ENCODE measurements around the gene MBNL1. TPM values are rescaled to one million over a fixed set of nuclear protein-coding genes. Genes with fewer than 3 reads are reported as not detected.

Gene MBNL1
- total RNA-seq, 1 donor from 2014 or later: 311 TPM

DNA sequence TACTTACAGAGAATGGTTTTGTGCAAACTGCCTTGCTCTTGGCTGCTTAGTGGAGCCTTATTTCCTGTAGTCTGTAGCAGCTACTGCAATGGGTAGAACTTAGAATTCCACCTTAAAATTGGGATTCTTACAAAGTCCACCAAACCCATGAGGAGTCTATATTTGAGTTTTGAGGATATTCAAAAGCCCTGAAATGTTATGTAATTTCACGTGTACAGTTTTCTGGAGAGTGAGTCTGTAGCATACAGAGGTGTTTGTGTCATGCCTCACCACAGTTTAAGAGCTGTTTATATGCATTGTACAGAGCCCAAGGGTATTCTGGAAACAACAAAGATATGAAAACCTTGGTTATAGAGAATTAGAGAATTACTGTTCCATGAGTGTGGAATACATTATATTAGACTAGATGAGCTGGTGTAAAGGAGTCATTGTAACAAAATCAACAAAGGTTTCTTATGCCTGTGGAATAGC, 114.4 kb downstream of the MBNL1 start:
- no peak for DNase-seq (ENCODE audit: extremely low spot score in 2 of 2)
- intact Hi-C loops (cut with DNase I): no loop called here
- H3K27me3 ChIP-seq: no peaks in the 10 kb centered on the region
- peaks cover 91% of the 10 kb centered on the region for H3K4me1 ChIP-seq
- H3K9me3 ChIP-seq: no peaks in the 10 kb centered on the region
- H3K4me3 ChIP-seq: peak overlapping the region in 1 of 2 donors; percentile 7
- TF ChIP-seq POLR2AphosphoS5 (IDR thresholded peaks at IDR 0.05; ENCODE audit: insufficient read depth in 1 of 2, low read depth in 1 of 2): no peak
- TF ChIP-seq, protein P1, sequence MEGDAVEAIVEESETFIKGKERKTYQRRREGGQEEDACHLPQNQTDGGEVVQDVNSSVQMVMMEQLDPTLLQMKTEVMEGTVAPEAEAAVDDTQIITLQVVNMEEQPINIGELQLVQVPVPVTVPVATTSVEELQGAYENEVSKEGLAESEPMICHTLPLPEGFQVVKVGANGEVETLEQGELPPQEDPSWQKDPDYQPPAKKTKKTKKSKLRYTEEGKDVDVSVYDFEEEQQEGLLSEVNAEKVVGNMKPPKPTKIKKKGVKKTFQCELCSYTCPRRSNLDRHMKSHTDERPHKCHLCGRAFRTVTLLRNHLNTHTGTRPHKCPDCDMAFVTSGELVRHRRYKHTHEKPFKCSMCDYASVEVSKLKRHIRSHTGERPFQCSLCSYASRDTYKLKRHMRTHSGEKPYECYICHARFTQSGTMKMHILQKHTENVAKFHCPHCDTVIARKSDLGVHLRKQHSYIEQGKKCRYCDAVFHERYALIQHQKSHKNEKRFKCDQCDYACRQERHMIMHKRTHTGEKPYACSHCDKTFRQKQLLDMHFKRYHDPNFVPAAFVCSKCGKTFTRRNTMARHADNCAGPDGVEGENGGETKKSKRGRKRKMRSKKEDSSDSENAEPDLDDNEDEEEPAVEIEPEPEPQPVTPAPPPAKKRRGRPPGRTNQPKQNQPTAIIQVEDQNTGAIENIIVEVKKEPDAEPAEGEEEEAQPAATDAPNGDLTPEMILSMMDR (IDR thresholded peaks at IDR 0.05): no peak
- no peak for TF ChIP-seq POLR2A (IDR thresholded peaks at IDR 0.05)
- H3K36me3 ChIP-seq: no peaks in the 10 kb centered on the region
- H3K27ac ChIP-seq: peak overlapping the region; percentile 55

DNA sequence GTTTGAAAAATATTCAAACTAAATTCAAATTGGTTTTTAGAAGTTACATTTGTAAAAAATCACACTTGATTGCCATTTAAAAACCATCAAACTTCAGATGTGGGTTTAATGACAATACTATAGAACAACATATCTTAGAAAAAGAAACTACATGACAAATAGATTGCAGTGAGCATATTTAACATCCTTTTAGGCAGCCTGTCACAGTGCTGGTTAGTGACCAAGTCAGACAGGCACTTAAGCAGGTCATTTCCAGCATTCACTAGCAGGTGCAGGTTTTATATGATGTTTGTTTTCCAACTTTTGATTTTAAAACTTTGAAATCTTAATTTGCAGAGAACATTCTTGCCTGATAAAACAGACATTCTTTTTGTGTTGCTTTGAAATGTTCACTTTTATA, 115.7 kb downstream of the MBNL1 start:
- peaks cover 98% of the 10 kb centered on the region for H3K4me1 ChIP-seq
- no peaks in the 10 kb centered on the region for H3K36me3 ChIP-seq
- no peak for DNase-seq (ENCODE audit: extremely low spot score in 2 of 2)
- H3K9me3 ChIP-seq: no peaks in the 10 kb centered on the region
- TF ChIP-seq, protein P1 (IDR thresholded peaks at IDR 0.05): no peak
- TF ChIP-seq POLR2A (IDR thresholded peaks at IDR 0.05) (no peak), POLR2AphosphoS5 (IDR thresholded peaks at IDR 0.05; ENCODE audit: insufficient read depth in 1 of 2, low read depth in 1 of 2) (no peak)
- intact Hi-C loops (cut with DNase I): no loop called here
- H3K4me3 ChIP-seq: no peak overlapping the region
- H3K27me3 ChIP-seq: no peaks in the 10 kb centered on the region
- peak overlapping the region; percentile 37 for H3K27ac ChIP-seq

DNA sequence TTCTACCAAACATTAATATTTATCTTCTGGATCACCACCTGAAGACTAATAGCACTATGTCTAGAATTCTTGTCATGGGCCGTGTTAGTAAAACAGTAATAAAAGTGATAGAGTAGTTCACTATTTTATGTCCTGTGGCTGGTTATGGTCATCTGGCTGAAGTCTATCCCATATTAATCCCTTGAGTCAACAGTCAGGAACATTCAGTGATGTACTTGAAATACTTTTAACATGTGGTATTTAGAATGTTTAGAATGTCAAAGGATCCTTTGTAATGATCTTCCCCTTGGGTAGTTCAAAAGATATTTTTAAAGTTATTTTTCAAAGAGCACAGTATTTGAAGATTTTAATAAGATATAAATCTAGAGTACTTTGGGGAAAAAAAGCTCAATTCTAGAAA, 117.0 kb downstream of the MBNL1 start:
- Histone ChIP-seq H3K4me1 (peaks cover 88% of the 10 kb centered on the region), H3K27ac (peak overlapping the region; percentile 9), H3K4me3 (no peak overlapping the region), H3K9me3 (no peaks in the 10 kb centered on the region), H3K36me3 (no peaks in the 10 kb centered on the region), H3K27me3 (no peaks in the 10 kb centered on the region)
- intact Hi-C loops (cut with DNase I): no loop called here
- TF ChIP-seq POLR2AphosphoS5 (IDR thresholded peaks at IDR 0.05; ENCODE audit: insufficient read depth in 1 of 2, low read depth in 1 of 2): no peak
- TF ChIP-seq POLR2A (IDR thresholded peaks at IDR 0.05): no peak
- TF ChIP-seq, protein P1 (IDR thresholded peaks at IDR 0.05): no peak
- DNase-seq (ENCODE audit: extremely low spot score in 2 of 2): no peak

DNA sequence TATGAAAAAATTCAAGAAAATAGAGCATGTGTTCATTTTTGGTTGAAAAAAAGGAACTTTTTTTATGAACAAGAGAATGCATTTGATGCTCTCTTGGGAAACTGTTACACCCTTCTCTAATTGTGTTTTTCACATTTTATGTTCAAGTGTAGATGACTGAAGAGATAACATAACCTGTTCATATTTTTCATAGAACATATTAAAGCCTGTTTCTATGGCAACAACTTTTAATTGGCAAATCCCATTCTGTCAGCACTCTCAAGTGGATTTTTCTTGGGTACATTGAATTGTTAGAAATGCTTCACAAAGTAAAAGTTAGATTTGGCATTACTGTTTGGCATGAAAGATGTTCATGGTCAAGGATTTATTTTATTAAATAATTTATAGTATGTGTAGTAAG, 117.5 kb downstream of the MBNL1 start:
- H3K9me3 ChIP-seq: no peaks in the 10 kb centered on the region
- H3K27ac ChIP-seq: peak overlapping the region; percentile 32
- no peak overlapping the region for H3K4me3 ChIP-seq
- H3K36me3 ChIP-seq: no peaks in the 10 kb centered on the region
- H3K4me1 ChIP-seq: peaks cover 88% of the 10 kb centered on the region
- H3K27me3 ChIP-seq: no peaks in the 10 kb centered on the region
- intact Hi-C loops (cut with DNase I): no loop called here
- no peak for DNase-seq (ENCODE audit: extremely low spot score in 2 of 2)
- TF ChIP-seq POLR2A (IDR thresholded peaks at IDR 0.05) (no peak), POLR2AphosphoS5 (IDR thresholded peaks at IDR 0.05; ENCODE audit: insufficient read depth in 1 of 2, low read depth in 1 of 2) (no peak)
- TF ChIP-seq, protein P1 (IDR thresholded peaks at IDR 0.05): no peak

DNA sequence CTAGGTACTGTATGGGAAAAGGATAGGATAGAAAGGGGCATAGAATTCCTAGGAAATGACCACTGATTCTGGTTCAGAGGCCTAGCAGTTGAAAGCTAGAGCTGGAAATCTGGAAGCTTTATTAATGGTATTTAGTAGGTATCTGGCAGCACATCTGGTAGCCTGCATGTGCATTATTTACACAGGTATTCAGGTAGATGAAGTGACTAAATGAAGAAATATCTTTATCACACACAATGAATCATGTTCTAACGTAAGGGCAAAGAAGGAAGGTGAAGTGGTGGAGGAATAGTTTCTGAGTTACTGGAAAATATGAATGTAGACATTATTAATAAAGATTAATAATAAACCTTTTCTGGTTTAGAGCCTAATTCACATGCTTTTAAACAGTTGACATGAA, 119.9 kb downstream of the MBNL1 start:
- intact Hi-C loops (cut with DNase I): no loop called here
- no peak for DNase-seq (ENCODE audit: extremely low spot score in 2 of 2)
- no peaks in the 10 kb centered on the region for H3K9me3 ChIP-seq
- no peaks in the 10 kb centered on the region for H3K36me3 ChIP-seq
- no peak overlapping the region for H3K4me3 ChIP-seq
- no peaks in the 10 kb centered on the region for H3K27me3 ChIP-seq
- TF ChIP-seq POLR2AphosphoS5 (IDR thresholded peaks at IDR 0.05; ENCODE audit: insufficient read depth in 1 of 2, low read depth in 1 of 2): no peak
- no peak for TF ChIP-seq POLR2A (IDR thresholded peaks at IDR 0.05)
- TF ChIP-seq, protein P1 (IDR thresholded peaks at IDR 0.05): no peak
- H3K27ac ChIP-seq: no peak overlapping the region
- peaks cover 87% of the 10 kb centered on the region for H3K4me1 ChIP-seq

Data from vagina (tissue), 2 donors.